Measurements from ENCODE around the gene NOX3.

GRCh38 chr6:155351273-155352129 lies 104.1 kb downstream of the NOX3 start:
- TF ChIP-seq, protein P1, sequence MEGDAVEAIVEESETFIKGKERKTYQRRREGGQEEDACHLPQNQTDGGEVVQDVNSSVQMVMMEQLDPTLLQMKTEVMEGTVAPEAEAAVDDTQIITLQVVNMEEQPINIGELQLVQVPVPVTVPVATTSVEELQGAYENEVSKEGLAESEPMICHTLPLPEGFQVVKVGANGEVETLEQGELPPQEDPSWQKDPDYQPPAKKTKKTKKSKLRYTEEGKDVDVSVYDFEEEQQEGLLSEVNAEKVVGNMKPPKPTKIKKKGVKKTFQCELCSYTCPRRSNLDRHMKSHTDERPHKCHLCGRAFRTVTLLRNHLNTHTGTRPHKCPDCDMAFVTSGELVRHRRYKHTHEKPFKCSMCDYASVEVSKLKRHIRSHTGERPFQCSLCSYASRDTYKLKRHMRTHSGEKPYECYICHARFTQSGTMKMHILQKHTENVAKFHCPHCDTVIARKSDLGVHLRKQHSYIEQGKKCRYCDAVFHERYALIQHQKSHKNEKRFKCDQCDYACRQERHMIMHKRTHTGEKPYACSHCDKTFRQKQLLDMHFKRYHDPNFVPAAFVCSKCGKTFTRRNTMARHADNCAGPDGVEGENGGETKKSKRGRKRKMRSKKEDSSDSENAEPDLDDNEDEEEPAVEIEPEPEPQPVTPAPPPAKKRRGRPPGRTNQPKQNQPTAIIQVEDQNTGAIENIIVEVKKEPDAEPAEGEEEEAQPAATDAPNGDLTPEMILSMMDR (IDR thresholded peaks at IDR 0.05): no peak
- TF ChIP-seq POLR2AphosphoS5 (IDR thresholded peaks at IDR 0.05) (no peak), POLR2A (IDR thresholded peaks at IDR 0.05) (no peak)
